Suprapubic skin (tissue), 4 donors: ENCODE data around the gene LMX1B.

ENCODE experiments used
- EP300 ChIP-seq: sonication (generic); formaldehyde crosslinking; IDR thresholded peaks from one replicate; pipeline ENCODE4 v1.6.1; 2017; ENCODE audit warnings: antibody characterized with exemption
- POLR2A ChIP-seq, 2 donors: fragments of 450-650 bp; IDR thresholded peaks; one replicate each; pipeline ENCODE4 v1.6.1; 2017; ENCODE audit warnings: antibody characterized with exemption in 2 of 2, mild to moderate bottlenecking in 2 of 2, moderate library complexity in 2 of 2
- POLR2AphosphoS5 ChIP-seq, 3 donors: sonication (generic); formaldehyde crosslinking; IDR thresholded peaks; one replicate each; pipeline ENCODE4 v1.6.1; 2017; ENCODE audit warnings: antibody characterized with exemption in 3 of 3
- TF ChIP-seq, protein P1 (sequence below), 2 donors: fragments of 200-600 bp in 1 of 2; fragments of 450-650 bp in 1 of 2; sonication (generic) in 1 of 2; IDR thresholded peaks; one replicate each; pipeline ENCODE4 v1.5.1; 2016 to 2019; ENCODE audit warnings: antibody characterized with exemption in 2 of 2, mild to moderate bottlenecking in 1 of 2, moderate library complexity in 1 of 2

DNA sequence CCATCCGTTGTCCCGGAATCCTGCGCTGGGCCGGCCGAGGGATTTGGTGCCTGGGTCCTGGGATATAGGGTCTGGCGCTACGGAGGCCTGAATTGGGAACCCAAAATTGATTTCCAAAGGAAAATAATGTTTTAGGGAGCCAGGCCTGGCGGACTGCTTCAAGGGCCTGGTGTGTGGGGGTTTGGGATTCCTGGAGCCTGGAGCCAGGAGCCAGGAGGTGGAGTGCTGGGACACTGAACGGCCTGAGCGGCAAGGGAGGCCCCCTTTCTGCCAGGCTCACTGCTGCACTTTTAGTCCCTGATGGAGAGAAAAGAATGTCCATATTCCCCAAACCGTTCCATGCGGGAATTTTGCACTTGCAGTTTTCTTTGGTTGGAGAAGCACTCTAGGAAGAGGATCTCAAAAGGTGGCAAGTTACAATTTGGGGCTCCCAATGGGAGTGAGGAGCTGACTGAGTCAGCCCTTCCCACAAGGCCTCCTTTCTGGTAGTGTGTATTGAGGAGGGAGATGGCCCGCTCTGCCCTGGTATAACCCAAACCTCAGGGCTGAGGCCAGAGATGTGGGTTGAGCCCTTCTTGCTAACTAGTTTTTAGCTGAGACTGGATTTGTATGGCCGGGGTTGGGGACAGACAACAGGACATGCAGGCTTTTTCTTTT lies 2.2 kb downstream of the LMX1B start:
- no peak for TF ChIP-seq POLR2A (IDR thresholded peaks at IDR 0.05)
- TF ChIP-seq, protein P1, sequence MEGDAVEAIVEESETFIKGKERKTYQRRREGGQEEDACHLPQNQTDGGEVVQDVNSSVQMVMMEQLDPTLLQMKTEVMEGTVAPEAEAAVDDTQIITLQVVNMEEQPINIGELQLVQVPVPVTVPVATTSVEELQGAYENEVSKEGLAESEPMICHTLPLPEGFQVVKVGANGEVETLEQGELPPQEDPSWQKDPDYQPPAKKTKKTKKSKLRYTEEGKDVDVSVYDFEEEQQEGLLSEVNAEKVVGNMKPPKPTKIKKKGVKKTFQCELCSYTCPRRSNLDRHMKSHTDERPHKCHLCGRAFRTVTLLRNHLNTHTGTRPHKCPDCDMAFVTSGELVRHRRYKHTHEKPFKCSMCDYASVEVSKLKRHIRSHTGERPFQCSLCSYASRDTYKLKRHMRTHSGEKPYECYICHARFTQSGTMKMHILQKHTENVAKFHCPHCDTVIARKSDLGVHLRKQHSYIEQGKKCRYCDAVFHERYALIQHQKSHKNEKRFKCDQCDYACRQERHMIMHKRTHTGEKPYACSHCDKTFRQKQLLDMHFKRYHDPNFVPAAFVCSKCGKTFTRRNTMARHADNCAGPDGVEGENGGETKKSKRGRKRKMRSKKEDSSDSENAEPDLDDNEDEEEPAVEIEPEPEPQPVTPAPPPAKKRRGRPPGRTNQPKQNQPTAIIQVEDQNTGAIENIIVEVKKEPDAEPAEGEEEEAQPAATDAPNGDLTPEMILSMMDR (IDR thresholded peaks at IDR 0.05) = no peak
- TF ChIP-seq POLR2AphosphoS5 (IDR thresholded peaks at IDR 0.05) = no peak
- TF ChIP-seq EP300 = no peak
